Right atrium auricular region (tissue), 2 donors: Measurements from ENCODE around the gene IRF7. TPM values are rescaled to one million over a fixed set of nuclear protein-coding genes. Genes with fewer than 3 reads are reported as not detected.

Experiments used
- DNase-seq: peaks from one replicate; pipeline ENCODE4 v3.0.0-alpha.2; 2019; ENCODE audit warnings: low spot score
- H3K27ac ChIP-seq, 2 donors: fragments of 200-600 bp; sonication (generic); 1 replicate in 1 of 2; 2 replicates in 1 of 2; pipeline ENCODE4 v1.5.1; 2016 to 2019
- H3K27me3 ChIP-seq, 2 donors: fragments of 200-600 bp; sonication (generic); one replicate each; pipeline versions ENCODE4 v1.5.1 to v1.6.0; 2017 to 2019
- H3K36me3 ChIP-seq: fragments of 200-600 bp; sonication (generic); one replicate; pipeline ENCODE4 v1.5.1; 2016
- H3K4me1 ChIP-seq, 2 donors: fragments of 200-600 bp; sonication (generic); one replicate each; pipeline versions ENCODE4 v1.5.1 to v1.6.0; 2017 to 2019
- H3K4me3 ChIP-seq, 2 donors: fragments of 200-600 bp; sonication (generic); 1 replicate in 1 of 2; 2 replicates in 1 of 2; pipeline ENCODE4 v1.5.1; 2017 to 2019; ENCODE audit warnings: mild to moderate bottlenecking in 1 of 2, moderate library complexity in 1 of 2
- H3K9me3 ChIP-seq, 2 donors: fragments of 200-600 bp; sonication (generic); one replicate each; pipeline ENCODE4 v1.5.1; 2019
- CTCF ChIP-seq, 2 donors: fragments of 200-600 bp; sonication (generic); IDR thresholded peaks; one replicate each; pipeline ENCODE4 v1.5.1; 2019; ENCODE audit warnings: antibody characterized with exemption in 2 of 2
- total RNA-seq, 2 donors: library from RNA; depleted of rRNA; stranded (reverse); fragments of >200 nt; gene quantifications; one replicate each; pipeline ENCODE4 v1.1.0, GENCODE V29; 2016

Gene IRF7
- total RNA-seq, 2 donors from 2014 or later = 9.6 to 14.9 TPM

GRCh38 chr11:614623-615503 is 887 bp downstream of the IRF7 start:
- no peak for DNase-seq
- Histone ChIP-seq H3K27me3 (no peaks in the 10 kb centered on the region), H3K9me3 (no peaks in the 10 kb centered on the region)

GRCh38 chr11:614021-614622 is 1.6 kb downstream of the IRF7 start:
- H3K27ac ChIP-seq = peak overlapping the region; percentile 90 to 91
- H3K27me3 ChIP-seq = no peaks in the 10 kb centered on the region
- no peak for TF ChIP-seq CTCF (IDR thresholded peaks at IDR 0.05)
- H3K36me3 ChIP-seq = peaks cover 41% of the 10 kb centered on the region
- peaks cover 0 to 35% of the 10 kb centered on the region in 2 donors for H3K4me1 ChIP-seq
- DNase-seq = no peak
- peak overlapping the region in 1 of 2 donors; percentile 63 for H3K4me3 ChIP-seq
- H3K9me3 ChIP-seq = no peaks in the 10 kb centered on the region

More at GRCh38 chr11:614623-615503, 887 bp downstream of the IRF7 start:
- H3K36me3 ChIP-seq = peaks cover 34% of the 10 kb centered on the region
- peak overlapping the region; percentile 90 to 91 for H3K27ac ChIP-seq
- TF ChIP-seq CTCF (IDR thresholded peaks at IDR 0.05) = no peak
- peak overlapping the region; percentile 57 to 63 for H3K4me3 ChIP-seq
- H3K4me1 ChIP-seq = peaks cover 0 to 35% of the 10 kb centered on the region in 2 donors

- Histone ChIP-seq H3K9me3 (no peaks in the 10 kb centered on the region), H3K36me3 (peaks cover 48% of the 10 kb centered on the region), H3K27me3 (no peaks in the 10 kb centered on the region), H3K27ac (peak overlapping the region; percentile 90 to 91), H3K4me1 (peaks cover 0 to 35% of the 10 kb centered on the region in 2 donors), H3K4me3 (no peak overlapping the region)
- DNase-seq = no peak
- TF ChIP-seq CTCF (IDR thresholded peaks at IDR 0.05) = no peak
Measured at GRCh38 chr11:613369-613968, 2.3 kb downstream of the IRF7 start.

- no peaks in the 10 kb centered on the region for H3K27me3 ChIP-seq
- no peak for TF ChIP-seq CTCF (IDR thresholded peaks at IDR 0.05)
- H3K9me3 ChIP-seq = no peaks in the 10 kb centered on the region
- peaks cover 0 to 35% of the 10 kb centered on the region in 2 donors for H3K4me1 ChIP-seq
- H3K4me3 ChIP-seq = no peak overlapping the region
- no peak for DNase-seq
- H3K36me3 ChIP-seq = peaks cover 53% of the 10 kb centered on the region
- peak overlapping the region; percentile 39 to 47 for H3K27ac ChIP-seq
Measured at GRCh38 chr11:612961-613300, 2.8 kb downstream of the IRF7 start.

- Histone ChIP-seq H3K4me1 (peaks cover 0 to 35% of the 10 kb centered on the region in 2 donors), H3K27ac (no peak overlapping the region), H3K27me3 (no peaks in the 10 kb centered on the region), H3K9me3 (no peaks in the 10 kb centered on the region), H3K36me3 (peaks cover 59% of the 10 kb centered on the region), H3K4me3 (no peak overlapping the region)
- no peak for DNase-seq
- TF ChIP-seq CTCF (IDR thresholded peaks at IDR 0.05) = no peak
Measured at GRCh38 chr11:612201-612960, 3.4 kb downstream of the IRF7 start.
